ENCODE data around the gene CD80.

The CD80 gene

DNA sequence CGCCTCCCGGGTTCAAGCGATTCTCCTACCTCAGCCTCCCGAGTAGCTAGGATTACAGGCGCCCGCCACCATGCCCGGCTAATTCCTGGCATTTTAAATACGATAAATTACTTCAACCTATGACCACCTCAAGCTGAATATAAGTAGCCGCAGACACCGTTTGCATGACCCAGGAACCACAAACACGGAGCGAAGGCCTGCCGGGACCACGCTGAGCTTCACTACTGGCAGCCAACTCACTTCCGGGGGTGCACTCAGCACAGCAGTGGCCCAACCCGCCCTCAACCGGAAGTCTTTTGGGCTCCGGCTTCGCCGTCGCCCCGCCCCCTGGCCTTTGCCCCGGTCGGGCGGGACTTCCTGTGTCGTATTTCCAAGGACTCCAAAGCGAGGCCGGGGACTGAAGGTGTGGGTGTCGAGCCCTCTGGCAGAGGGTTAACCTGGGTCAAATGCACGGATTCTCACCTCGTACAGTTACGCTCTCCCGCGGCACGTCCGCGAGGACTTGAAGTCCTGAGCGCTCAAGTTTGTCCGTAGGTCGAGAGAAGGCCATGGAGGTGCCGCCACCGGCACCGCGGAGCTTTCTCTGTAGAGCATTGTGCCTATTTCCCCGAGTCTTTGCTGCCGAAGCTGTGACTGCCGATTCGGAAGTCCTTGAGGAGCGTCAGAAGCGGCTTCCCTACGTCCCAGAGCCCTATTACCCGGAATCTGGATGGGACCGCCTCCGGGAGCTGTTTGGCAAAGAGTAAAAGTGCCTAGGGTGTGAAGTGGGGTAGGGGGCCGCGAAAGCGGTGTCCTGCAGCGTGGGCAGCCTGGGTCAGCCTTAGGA lies 61.0 kb downstream of the CD80 start, which contains the start of gene TIMMDC1:
Gene TIMMDC1, plus strand, starts transcription at position 362 of the 826 bp plus-strand sequence. Its CDS starts 187 bp downstream, at position 549.
- ChIA-PET CTCF (interaction anchor here (0.5 to 1.9 kb wide), 8 partner anchors 9 to 265 kb away, joined by 3 to 12 read pairs (median 4); no protein-coding TSS in a partner anchor), POLR2A (interaction anchor here (0.5 to 1.7 kb wide), 7 partner anchors 8 to 36 kb away, joined by 3 to 5 read pairs (median 4); partner anchors contain the start of genes POGLUT1 and TMEM39A)
- TF ChIP-seq, protein P1, sequence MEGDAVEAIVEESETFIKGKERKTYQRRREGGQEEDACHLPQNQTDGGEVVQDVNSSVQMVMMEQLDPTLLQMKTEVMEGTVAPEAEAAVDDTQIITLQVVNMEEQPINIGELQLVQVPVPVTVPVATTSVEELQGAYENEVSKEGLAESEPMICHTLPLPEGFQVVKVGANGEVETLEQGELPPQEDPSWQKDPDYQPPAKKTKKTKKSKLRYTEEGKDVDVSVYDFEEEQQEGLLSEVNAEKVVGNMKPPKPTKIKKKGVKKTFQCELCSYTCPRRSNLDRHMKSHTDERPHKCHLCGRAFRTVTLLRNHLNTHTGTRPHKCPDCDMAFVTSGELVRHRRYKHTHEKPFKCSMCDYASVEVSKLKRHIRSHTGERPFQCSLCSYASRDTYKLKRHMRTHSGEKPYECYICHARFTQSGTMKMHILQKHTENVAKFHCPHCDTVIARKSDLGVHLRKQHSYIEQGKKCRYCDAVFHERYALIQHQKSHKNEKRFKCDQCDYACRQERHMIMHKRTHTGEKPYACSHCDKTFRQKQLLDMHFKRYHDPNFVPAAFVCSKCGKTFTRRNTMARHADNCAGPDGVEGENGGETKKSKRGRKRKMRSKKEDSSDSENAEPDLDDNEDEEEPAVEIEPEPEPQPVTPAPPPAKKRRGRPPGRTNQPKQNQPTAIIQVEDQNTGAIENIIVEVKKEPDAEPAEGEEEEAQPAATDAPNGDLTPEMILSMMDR (IDR thresholded peaks at IDR 0.05; ENCODE audit: control extremely low read depth, extremely low read depth, low read depth, missing control alignments), result no peak
- DNase-seq (ENCODE audit: extremely low spot score), result peak; percentile 99

DNA sequence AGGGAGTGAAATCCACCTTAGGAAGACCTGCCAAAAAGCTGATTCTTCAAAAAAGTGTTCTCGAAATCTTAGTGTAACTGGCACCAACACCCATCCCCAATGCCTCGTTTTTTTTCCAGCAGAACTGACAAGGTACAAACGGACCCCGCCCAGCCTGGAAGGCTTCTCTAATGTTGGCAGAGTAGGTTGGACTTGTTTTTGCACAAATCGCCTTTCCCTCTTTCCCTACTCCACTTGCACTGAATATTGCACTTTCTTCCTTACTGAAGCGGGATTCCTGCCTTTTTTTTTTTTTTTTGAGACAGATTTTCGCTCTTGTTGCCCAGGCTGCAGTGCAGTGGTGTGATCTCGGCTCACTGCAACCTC lies 61.6 kb downstream of the CD80 start:
- TF ChIP-seq, protein P1 (IDR thresholded peaks at IDR 0.05; ENCODE audit: control extremely low read depth, extremely low read depth, low read depth, missing control alignments), result no peak
- CTCF ChIA-PET, result interaction anchor here (0.5 to 1.9 kb wide), 6 partner anchors 9 to 264 kb away, joined by 3 to 12 read pairs (median 3); no protein-coding TSS in a partner anchor
- DNase-seq (ENCODE audit: extremely low spot score), result no peak
- POLR2A ChIA-PET, result interaction anchor here (0.5 to 1.7 kb wide), 5 partner anchors 9 to 35 kb away, joined by 3 to 5 read pairs (median 4); partner anchors contain the start of genes POGLUT1 and TMEM39A

DNA sequence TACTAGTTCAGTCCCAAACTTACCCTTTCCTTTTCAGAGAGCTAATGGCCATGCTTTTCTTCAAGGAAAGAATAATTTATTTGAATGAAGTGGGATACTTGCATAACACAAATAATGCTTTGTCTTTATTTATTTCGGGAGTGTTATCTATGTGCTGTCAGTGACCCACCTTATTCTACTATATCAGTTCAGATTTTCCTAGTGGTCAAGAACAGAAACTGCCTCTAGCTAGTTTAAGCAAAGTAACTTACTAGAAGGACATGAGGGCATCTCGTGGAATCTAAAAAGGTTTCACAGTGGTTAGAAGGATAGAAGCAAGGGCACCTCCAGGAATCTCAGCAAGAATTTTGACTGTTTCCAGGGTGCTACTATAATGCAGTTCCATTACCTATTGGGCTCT lies 64.8 kb downstream of the CD80 start:
- POLR2A ChIA-PET, result no interaction called here

DNA sequence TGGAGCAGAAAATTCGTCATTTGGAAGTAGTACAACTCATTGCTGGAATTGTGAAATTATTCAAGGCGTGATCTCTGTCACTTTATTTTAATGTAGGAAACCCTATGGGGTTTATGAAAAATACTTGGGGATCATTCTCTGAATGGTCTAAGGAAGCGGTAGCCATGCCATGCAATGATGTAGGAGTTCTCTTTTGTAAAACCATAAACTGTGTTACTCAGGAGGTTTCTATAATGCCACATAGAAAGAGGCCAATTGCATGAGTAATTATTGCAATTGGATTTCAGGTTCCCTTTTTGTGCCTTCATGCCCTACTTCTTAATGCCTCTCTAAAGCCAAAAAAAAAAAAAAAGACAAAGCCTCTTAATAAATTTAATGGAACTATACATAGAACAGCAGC lies 66.6 kb downstream of the CD80 start:
- TF ChIP-seq, protein P1 (IDR thresholded peaks at IDR 0.05; ENCODE audit: control extremely low read depth, extremely low read depth, low read depth, missing control alignments), result no peak
- DNase-seq (ENCODE audit: extremely low spot score), result no peak
- ChIA-PET POLR2A (no interaction called here), CTCF (interaction anchor here (2.3 kb wide), 1 partner anchor 8 kb away, joined by 10 read pairs; no protein-coding TSS in a partner anchor)

More for the DNA sequence above, 64.8 kb downstream of the CD80 start:
- CTCF ChIA-PET, result interaction anchor here (0.9 to 2.3 kb wide), 3 partner anchors 10 to 186 kb away, joined by 4 to 10 read pairs (median 4); no protein-coding TSS in a partner anchor
- TF ChIP-seq, protein P1 (IDR thresholded peaks at IDR 0.05; ENCODE audit: control extremely low read depth, extremely low read depth, low read depth, missing control alignments), result no peak
- no peak for DNase-seq (ENCODE audit: extremely low spot score)

DNA sequence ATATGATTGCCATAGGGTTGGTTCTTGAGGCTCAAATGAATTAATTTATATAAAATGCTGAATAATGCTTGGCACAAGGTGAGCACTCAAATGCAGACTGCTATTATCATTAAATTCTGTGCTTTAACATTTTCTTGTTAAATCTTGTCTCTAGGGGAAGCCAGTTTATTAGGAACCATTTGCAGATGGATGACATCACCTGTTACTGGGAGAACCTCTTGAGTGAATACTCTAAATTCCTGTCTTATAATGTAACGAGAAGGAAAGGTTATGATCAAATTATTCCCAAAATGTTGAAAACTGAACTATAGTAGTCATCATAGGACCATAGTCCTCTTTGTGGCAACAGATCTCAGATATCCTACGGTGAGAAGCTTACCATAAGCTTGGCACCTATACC lies 67.3 kb downstream of the CD80 start:
- CTCF ChIA-PET, result no interaction called here
- DNase-seq (ENCODE audit: extremely low spot score), result no peak
- TF ChIP-seq, protein P1 (IDR thresholded peaks at IDR 0.05; ENCODE audit: control extremely low read depth, extremely low read depth, low read depth, missing control alignments), result no peak
- POLR2A ChIA-PET, result no interaction called here

DNA sequence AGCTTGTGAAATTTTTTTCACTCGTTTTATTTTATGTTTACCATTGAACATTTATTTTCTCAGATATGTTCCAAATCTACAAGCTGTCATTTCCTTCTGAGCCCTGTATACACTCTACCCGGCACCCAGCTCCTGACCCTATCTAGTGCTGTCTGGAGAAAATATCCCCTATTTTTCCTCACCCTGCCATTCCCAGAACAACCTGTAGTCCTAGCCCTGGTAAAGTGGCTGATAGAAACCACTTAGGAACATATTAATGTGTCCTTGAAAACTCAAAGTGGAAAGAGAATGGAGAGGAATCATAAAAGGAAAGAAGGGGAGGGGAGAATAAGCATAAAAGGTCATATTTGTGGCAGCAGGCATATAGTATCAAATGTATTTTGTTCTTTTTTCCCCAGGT lies 69.3 kb downstream of the CD80 start:
- ChIA-PET CTCF (interaction anchor here (1.1 to 3.0 kb wide), 7 partner anchors 8 to 43 kb away, joined by 3 to 12 read pairs (median 4); partner anchors contain the start of gene TIMMDC1), POLR2A (no interaction called here)
- TF ChIP-seq, protein P1 (IDR thresholded peaks at IDR 0.05; ENCODE audit: control extremely low read depth, extremely low read depth, low read depth, missing control alignments), result no peak
- no peak for DNase-seq (ENCODE audit: extremely low spot score)

Measured in GM10248 (cell line).